GM06990 (cell line): ENCODE results near the gene XRCC3.

Experiments used
- DNase-seq: peaks from one replicate; pipeline ENCODE4 v3.0.0-alpha.2; 2011; ENCODE audit not compliant: insufficient read length; ENCODE audit errors: extremely low read depth
- H3K27me3 ChIP-seq: replicated peaks from 2 replicates; pipeline ENCODE4 v1.6.0; 2011; ENCODE audit warnings: low read length; ENCODE audit not compliant: control insufficient read depth, insufficient read depth
- H3K36me3 ChIP-seq: 2 replicates; pipeline ENCODE4 v1.5.1; 2011; ENCODE audit warnings: low read length; ENCODE audit not compliant: control insufficient read depth, insufficient read depth
- H3K4me3 ChIP-seq: replicated peaks from 2 replicates; pipeline ENCODE4 v1.5.1; 2011; ENCODE audit warnings: low read depth, mild to moderate bottlenecking, control low read depth, low read length
- CTCF ChIP-seq: IDR thresholded peaks from 2 replicates; pipeline ENCODE4 v1.5.1; 2011; ENCODE audit warnings: low read length, control low read depth, mild to moderate bottlenecking, inconsistent platforms; ENCODE audit not compliant: insufficient read depth, poor library complexity, severe bottlenecking

Gene XRCC3

GRCh38 chr14:103675957-103676356 is 39.3 kb downstream of the XRCC3 start:
- no peak for TF ChIP-seq CTCF
- Histone ChIP-seq H3K36me3 (peaks cover 26% of the 10 kb centered on the region), H3K4me3 (no peak overlapping the region), H3K27me3 (no peaks in the 10 kb centered on the region)
- DNase-seq, result no peak

- no peak for DNase-seq
- no peaks in the 10 kb centered on the region for H3K27me3 ChIP-seq
- no peak overlapping the region for H3K4me3 ChIP-seq
- H3K36me3 ChIP-seq, result peaks cover 19% of the 10 kb centered on the region
- TF ChIP-seq CTCF, result no peak
Measured at GRCh38 chr14:103671911-103672310, 43.3 kb downstream of the XRCC3 start.

GRCh38 chr14:103669370-103669769 is 45.9 kb downstream of the XRCC3 start:
- TF ChIP-seq CTCF, result no peak
- DNase-seq, result no peak
- peaks cover 10% of the 10 kb centered on the region for H3K36me3 ChIP-seq

GRCh38 chr14:103668117-103668516 is 47.1 kb downstream of the XRCC3 start:
- Histone ChIP-seq H3K4me3 (no peak overlapping the region), H3K36me3 (peaks cover 10% of the 10 kb centered on the region), H3K27me3 (no peaks in the 10 kb centered on the region)
- TF ChIP-seq CTCF, result no peak
- DNase-seq, result no peak

More at GRCh38 chr14:103669370-103669769, 45.9 kb downstream of the XRCC3 start:
- no peak overlapping the region for H3K4me3 ChIP-seq
- H3K27me3 ChIP-seq, result no peaks in the 10 kb centered on the region

- Histone ChIP-seq H3K27me3 (no peaks in the 10 kb centered on the region), H3K4me3 (no peak overlapping the region), H3K36me3 (peaks cover 10% of the 10 kb centered on the region)
- DNase-seq, result no peak
- TF ChIP-seq CTCF, result no peak
Measured at GRCh38 chr14:103667671-103668070, 47.6 kb downstream of the XRCC3 start.

- H3K36me3 ChIP-seq, result peaks cover 14% of the 10 kb centered on the region
Measured at GRCh38 chr14:103663506-103663905, 51.7 kb downstream of the XRCC3 start.

More at GRCh38 chr14:103663506-103663905, 51.7 kb downstream of the XRCC3 start:
- Histone ChIP-seq H3K27me3 (no peaks in the 10 kb centered on the region), H3K4me3 (no peak overlapping the region)
- DNase-seq, result no peak
- TF ChIP-seq CTCF, result no peak
